Brain microvascular endothelial cell (primary cell): Measurements from ENCODE around the gene TEAD1.

Source experiments
- DNase-seq: peaks from one replicate; pipeline ENCODE4 v3.0.0-alpha.2; 2020
- H3K27ac ChIP-seq: fragments of 250-450 bp; sonication (Bioruptor Pico); 2 replicates; pipeline ENCODE4 v1.5.1; 2020; ENCODE audit warnings: mild to moderate bottlenecking, moderate library complexity
- H3K27me3 ChIP-seq: fragments of 250-450 bp; sonication (Bioruptor Pico); replicated peaks from 2 replicates; pipeline ENCODE4 v1.5.1; 2020; ENCODE audit warnings: mild to moderate bottlenecking
- H3K36me3 ChIP-seq: fragments of 250-450 bp; sonication (Bioruptor Pico); replicated peaks from 2 replicates; pipeline ENCODE4 v1.5.1; 2020; ENCODE audit warnings: mild to moderate bottlenecking
- H3K4me3 ChIP-seq: 2 replicates; pipeline ENCODE4 v1.5.1; 2011; ENCODE audit warnings: low read depth, mild to moderate bottlenecking, control low read depth, low read length, moderate library complexity
- CTCF ChIP-seq: IDR thresholded peaks from 2 replicates; pipeline ENCODE4 v1.5.1; 2011; ENCODE audit warnings: low read depth, mild to moderate bottlenecking, moderate library complexity, low read length, control low read depth, inconsistent platforms; ENCODE audit errors: missing control alignments
- in situ Hi-C: cut with HindIII; loops from 2 replicates; pipeline ENCODE4 v1.10.0; 2017; ENCODE audit warnings: low sequenced_read_pairs, low pct_ligation_motif_present

TEAD1 gene

GRCh38 chr11:12893787-12894672 lies 219.8 kb downstream of the TEAD1 start:
- Histone ChIP-seq H3K27me3 (no peaks in the 10 kb centered on the region), H3K36me3 (peaks cover 20% of the 10 kb centered on the region), H3K4me3 (no peak overlapping the region), H3K27ac (no peak overlapping the region)
- in situ Hi-C loops = no loop called here
- TF ChIP-seq CTCF = peak; percentile 88
- peak; percentile 66 for DNase-seq

GRCh38 chr11:12897390-12897789 lies 223.2 kb downstream of the TEAD1 start:
- H3K27ac ChIP-seq = no peak overlapping the region
- no peak overlapping the region for H3K4me3 ChIP-seq
- no peak for DNase-seq
- TF ChIP-seq CTCF = no peak
- in situ Hi-C loops = no loop called here
- peaks cover 14% of the 10 kb centered on the region for H3K36me3 ChIP-seq
- H3K27me3 ChIP-seq = no peaks in the 10 kb centered on the region

- no peak overlapping the region for H3K4me3 ChIP-seq
- H3K27me3 ChIP-seq = no peaks in the 10 kb centered on the region
- H3K36me3 ChIP-seq = peaks cover 14% of the 10 kb centered on the region
- in situ Hi-C loops = no loop called here
- TF ChIP-seq CTCF = no peak
- no peak for DNase-seq
- no peak overlapping the region for H3K27ac ChIP-seq
These were observed 223.6 kb downstream of the TEAD1 start for GRCh38 chr11:12897867-12898266.

GRCh38 chr11:12900496-12900895 lies 226.3 kb downstream of the TEAD1 start:
- Histone ChIP-seq H3K36me3 (peaks cover 7% of the 10 kb centered on the region), H3K27ac (no peak overlapping the region), H3K4me3 (no peak overlapping the region), H3K27me3 (no peaks in the 10 kb centered on the region)
- in situ Hi-C loops = no loop called here
- TF ChIP-seq CTCF = no peak
- peak; percentile 90 for DNase-seq

- no peak overlapping the region for H3K4me3 ChIP-seq
- in situ Hi-C loops = no loop called here
- peak overlapping the region; percentile 16 for H3K27ac ChIP-seq
- DNase-seq = peak; percentile 28
- H3K36me3 ChIP-seq = peaks cover 7% of the 10 kb centered on the region
- no peak for TF ChIP-seq CTCF
- H3K27me3 ChIP-seq = no peaks in the 10 kb centered on the region
These were observed 227.1 kb downstream of the TEAD1 start for GRCh38 chr11:12901272-12901671.

- no peak overlapping the region for H3K27ac ChIP-seq
- DNase-seq = no peak
- H3K36me3 ChIP-seq = peaks cover 8% of the 10 kb centered on the region
- in situ Hi-C loops = no loop called here
- H3K4me3 ChIP-seq = no peak overlapping the region
- TF ChIP-seq CTCF = no peak
- no peaks in the 10 kb centered on the region for H3K27me3 ChIP-seq
These were observed 227.8 kb downstream of the TEAD1 start for GRCh38 chr11:12901874-12902481.
